GM19351 (cell line): ENCODE results near the gene F2RL2.

Experiments used
- ATAC-seq: cut with Tn5 transposase; IDR thresholded peaks from one replicate; pipeline ENCODE4 v1.9.1; 2021; ENCODE audit warnings: mild to moderate bottlenecking, moderate library complexity; ENCODE audit not compliant: unreplicated experiment

Gene F2RL2, protein sequence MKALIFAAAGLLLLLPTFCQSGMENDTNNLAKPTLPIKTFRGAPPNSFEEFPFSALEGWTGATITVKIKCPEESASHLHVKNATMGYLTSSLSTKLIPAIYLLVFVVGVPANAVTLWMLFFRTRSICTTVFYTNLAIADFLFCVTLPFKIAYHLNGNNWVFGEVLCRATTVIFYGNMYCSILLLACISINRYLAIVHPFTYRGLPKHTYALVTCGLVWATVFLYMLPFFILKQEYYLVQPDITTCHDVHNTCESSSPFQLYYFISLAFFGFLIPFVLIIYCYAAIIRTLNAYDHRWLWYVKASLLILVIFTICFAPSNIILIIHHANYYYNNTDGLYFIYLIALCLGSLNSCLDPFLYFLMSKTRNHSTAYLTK

DNA sequence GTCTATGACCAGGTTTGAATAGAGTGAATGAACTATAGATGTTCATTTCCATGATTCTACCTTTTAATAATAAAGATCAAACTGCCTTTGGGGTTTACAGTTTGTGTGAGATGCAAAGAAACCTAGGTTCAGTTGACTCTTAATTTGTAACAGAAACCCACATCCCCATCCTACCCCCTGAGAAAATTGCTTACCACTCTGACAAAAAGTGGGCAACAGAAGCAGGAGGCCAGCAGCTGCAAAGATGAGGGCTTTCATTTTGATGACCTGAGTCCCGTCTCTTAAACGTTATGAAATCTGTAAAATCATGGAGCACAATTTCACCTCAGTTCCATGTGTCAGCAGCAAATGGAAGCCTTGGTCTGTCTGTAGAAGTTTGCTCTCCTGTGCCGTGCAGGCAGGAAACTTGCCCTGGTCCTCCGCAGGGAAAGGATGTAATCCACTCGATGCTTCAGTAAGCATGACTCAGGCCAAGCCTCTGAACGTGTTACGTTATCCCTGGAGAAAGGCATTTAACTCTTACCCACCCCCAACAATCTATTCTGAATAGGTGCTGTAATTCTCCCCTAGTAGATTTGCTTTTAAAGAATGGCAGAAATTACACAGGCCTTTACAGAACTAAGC is at the start of gene F2RL2:
TSS of gene F2RL2 (minus strand) at position 431 of the 624 bp plus-strand sequence. CDS start at position 258, 173 bp downstream.
- ATAC-seq, result no peak

DNA sequence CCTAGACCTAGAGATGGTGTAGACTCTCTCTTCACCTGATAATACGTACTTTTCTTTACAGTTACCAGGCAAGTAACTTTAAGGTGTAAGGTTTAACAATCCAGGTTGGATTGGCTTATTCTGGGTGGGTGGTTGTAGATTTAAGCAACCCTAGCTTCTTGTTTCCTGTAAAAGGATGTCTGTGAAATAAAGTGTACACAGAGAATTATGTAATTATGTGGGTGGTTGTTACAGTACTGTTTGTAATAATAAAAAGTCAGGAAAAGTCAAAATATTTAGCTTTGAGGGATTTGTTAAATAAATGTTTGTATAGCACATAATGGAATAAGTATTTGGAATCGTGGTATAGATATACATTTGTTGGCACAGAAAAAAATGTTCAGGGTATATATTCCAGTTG is 49.0 kb upstream of the F2RL2 start:
- ATAC-seq, result no peak

DNA sequence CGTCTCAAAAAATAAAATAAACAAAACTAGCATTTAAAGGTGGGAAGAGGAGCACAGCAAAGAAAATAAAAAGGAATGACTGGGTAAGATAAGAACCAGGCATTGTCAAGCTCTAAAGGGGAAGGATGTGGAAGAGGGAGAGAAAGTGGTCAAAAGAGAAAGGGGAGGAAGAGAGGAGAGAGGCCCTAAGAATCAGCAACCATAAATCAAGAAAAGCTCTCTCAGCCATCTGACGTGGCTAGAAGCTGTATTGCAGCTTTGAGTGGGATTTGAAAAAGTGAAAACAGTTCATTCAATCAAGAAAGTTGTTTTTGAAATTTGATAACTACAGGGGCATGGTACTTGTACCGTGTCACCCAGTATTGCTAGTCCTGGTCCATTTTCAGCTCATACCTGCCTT is 47.3 kb upstream of the F2RL2 start:
- no peak for ATAC-seq

DNA sequence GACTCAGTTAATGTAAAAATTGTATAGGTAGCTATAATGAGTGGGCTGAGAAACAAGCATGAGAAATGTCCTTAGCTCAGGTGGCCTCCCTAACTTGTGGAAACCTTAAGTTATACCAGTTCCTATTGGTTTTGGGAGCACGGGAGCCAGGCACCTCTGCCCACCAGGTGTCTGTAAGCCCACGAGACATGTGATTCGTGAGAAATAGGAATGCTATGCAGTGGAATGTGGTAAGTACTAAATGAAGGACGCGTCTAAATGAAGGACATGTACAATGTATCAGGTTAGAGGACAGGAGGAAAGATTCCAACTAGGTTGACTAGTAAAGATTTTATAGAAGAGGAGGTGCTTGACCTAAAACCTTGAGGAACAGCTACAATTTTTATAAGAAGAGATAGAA is 46.0 kb upstream of the F2RL2 start:
- ATAC-seq, result no peak

DNA sequence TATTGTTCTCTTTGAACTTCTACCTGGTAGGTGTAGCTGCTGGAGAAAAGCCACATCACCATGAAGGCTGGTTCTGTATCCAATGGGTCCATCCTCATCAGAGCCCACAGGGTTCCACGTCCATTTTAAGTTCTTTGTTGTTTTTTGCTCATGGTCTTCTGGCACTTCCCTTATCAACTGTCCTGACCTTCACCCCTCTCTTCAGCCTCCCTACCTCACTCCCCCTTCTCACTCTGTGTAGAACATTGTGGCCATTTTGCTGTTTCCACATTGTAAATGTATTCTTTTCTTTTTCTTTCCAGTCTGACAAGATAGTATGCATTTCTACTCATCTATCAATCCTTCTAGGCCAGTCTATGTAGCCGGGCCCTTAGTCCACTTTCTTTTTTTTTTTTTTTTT is 44.3 kb upstream of the F2RL2 start:
- no peak for ATAC-seq

DNA sequence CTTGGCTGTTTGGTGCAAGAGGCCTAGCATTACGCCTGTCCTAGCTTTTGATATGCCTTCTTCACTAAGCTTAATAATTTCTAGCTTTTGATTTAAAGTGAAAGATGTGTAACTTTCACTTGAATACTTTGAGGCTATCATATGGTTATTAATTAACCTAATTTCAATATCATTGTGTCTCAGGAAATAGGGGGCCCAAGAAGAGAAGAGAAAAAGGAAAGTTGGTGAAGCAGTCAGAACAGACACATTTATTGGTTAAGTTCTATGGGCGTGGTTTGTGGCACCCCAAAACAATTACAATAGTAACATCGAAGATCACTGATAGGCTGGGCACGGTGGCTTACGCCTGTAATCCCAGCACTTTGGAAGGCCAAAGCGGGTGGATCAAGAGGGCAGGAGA is 40.9 kb upstream of the F2RL2 start:
- ATAC-seq, result no peak

DNA sequence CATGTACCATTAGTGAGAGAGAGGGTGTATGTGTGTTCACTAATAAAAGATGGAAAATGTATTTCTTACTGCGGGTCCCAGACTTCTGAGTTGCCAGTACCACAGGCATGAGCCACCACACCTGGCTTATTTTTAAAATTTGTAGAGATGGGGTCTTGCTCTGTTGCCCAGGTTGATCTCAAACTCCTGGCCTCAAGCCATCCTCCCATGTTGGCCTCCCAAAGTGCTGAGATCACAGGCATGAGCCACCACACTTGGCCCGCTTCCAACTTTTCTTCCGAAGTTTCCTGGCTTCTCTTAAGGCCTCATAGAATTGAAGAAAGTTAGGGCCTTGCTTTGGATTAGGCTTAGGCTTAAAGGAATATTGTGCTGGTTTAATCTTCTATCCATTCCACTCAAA is 40.4 kb upstream of the F2RL2 start:
- ATAC-seq, result no peak

DNA sequence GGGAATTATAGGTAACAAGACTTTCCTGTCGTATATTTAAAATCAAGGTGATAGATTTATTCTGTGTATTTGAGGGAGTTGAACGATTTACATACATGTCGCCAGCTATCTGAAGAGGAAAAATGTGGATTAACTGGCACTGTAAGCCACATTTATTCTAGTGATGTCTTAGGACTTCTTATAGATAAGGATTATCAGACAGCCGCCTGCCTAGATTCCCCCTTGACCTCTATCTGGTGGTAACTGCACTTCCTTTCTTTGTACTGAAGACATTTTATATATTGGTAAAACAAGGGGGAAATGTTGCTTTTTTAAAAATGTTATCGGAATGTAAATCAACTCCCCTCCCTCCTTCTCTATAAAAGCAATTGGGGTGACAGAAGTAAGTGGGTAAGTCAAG is 39.3 kb upstream of the F2RL2 start:
- ATAC-seq, result no peak

DNA sequence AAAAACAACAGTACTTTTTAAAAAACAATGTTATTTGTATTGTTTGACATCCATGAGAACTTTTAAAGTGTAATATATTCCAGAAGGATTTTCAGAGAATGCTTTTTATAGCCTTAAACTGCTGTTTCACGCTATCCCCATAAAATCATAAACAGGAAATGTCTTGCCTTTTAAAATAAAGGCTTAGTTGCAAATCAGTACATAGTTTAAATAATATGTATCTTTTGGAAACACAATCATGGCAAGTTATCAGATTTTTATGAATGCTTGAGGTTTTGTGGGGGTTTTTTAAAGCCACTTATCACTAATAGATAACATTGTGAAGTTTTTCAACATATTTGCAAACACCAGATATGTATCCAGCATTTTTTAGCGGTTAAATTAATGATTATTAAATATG is 37.2 kb upstream of the F2RL2 start:
- ATAC-seq, result no peak

DNA sequence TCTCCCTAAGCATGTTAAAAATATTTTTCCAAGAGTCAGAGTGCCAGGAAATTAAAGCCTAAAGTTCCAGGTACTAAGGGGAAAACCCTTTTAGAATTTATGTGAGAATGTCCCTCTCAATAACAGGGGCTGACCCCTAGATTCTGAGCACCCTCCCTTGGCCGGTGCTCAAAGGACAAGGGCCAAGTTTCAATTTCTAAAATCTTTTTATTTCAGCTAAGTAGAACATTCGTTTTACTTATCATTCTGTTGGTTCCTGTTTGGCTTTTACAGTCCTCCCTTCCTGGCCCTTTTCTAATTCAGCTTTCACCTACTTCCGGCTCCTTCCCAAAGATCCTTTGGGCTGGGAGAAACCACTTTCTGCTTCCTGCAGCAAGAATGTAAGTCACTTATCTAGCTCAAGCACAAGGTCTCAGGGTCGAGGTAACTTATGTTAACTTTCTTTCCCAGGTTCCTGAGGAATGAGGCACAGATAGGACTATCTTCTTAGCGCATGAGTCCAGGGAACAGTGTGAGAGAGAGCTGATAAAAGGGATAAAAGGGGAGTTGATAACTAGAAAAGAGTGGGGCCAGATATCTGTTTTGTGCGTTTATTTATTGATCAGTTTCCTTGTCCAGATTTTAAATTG is 34.6 kb upstream of the F2RL2 start:
- ATAC-seq, result no peak

DNA sequence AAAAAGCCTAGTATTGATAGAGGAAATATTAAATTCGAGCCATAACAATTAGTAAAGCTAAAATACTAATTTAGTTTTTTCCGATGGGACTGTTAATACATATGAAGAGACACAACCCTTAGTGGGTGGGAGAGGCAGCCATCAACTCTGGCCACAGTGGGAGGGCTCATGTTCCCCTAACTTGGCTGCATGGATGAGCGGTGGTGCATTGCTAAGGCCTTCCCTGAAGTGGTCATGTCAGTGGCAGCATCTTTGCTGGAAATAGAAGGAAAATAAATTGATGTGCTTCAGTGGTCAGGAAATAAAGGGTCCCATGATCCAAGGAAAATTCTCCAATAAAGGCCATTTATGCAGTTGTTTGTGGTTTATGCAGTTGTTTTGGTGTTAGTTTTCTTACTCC is 33.9 kb upstream of the F2RL2 start:
- no peak for ATAC-seq

DNA sequence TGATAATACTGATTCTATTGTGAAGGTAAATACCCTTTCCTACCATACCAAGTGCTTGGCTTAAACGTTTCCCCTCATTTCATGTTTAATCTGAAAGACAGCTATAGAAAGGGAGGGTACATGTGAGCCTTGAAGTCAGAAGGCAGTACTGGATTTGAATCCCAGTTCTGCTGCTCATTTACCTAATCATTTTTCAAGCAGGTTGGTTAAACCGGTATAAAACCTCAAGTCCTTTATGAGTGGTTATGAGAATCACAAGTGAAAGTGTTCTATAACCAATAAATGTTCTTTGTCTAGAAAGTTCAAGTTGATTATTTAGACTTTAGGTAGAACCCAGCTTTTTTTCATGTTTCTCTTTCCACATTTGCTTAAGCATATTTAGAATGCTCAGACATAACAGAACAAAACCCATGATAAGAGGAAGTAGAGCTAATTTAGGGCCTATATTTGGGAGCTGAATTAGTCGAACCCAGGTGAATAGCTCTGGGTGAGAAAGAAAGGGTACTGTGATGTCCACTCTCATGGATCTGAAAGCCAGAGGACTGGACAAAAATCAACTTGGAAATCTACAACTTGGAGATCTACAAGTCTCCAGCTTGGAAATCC is 29.7 kb upstream of the F2RL2 start:
- ATAC-seq, result no peak

DNA sequence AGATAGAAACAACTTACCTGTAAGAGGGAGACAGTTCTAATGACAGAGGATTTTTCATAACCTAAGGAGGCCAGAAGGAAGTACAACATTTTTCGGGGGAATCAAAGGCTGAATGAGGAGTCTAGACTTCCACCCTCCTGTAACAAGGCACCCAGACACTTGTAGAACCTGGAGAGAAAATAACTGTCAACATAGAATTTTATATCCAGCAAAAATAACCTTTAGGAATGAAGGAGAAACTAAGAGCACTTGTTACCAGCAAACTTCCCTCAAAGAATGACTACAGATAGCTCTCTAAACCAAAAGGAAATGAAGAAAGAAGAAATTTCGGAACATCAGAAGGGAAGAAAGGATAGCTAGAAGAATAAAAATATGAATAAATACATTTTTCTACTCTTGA is 25.9 kb upstream of the F2RL2 start:
- no peak for ATAC-seq

DNA sequence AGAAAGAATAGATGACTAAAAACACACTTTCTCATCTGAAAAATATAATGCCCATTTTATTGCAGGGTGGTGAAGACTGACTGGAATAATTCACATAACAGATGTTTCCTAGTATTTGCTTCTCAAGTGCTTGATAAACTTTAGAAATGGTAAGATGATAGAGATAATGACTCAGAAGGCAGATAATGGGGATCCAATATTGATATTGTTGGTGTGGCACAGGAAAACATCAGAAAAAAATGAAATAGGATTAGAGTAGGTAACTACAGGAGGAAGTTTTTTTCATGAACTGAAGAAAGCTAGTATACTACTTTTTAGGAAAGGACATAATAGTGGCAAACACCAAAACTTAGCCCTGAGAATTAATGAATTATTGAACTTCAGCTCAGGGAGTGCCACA is 20.2 kb upstream of the F2RL2 start:
- ATAC-seq, result no peak

DNA sequence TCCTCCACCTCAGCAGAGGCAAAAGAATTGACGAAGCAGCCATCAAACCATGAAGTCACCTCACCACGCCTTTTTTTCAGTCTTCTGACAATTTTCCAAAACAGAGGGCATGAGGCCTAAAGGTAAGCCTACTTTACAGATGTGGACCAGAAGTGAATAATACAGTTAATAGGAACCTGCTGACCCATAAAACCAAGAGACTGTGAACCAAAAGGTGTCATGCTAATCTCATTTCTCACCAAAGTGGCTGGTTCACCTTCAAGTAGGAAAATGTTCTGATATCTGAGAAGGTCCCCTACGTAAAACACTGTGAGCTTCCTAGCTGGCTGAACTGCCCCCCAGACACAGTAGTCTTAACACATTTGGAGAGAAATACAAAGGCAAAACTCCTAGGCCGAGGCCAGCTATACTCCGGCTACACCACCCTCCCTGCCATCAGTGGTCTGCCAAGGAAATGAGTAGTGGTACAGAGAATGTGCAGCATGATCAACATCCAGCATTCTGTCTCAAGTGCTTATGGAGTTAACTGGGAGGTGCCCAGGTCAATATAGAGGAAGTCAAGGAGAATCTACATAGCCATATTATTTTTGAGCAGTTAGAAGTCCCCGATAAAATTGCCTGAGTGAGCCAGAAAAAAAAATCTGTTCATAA is 19.3 kb upstream of the F2RL2 start:
- no peak for ATAC-seq

DNA sequence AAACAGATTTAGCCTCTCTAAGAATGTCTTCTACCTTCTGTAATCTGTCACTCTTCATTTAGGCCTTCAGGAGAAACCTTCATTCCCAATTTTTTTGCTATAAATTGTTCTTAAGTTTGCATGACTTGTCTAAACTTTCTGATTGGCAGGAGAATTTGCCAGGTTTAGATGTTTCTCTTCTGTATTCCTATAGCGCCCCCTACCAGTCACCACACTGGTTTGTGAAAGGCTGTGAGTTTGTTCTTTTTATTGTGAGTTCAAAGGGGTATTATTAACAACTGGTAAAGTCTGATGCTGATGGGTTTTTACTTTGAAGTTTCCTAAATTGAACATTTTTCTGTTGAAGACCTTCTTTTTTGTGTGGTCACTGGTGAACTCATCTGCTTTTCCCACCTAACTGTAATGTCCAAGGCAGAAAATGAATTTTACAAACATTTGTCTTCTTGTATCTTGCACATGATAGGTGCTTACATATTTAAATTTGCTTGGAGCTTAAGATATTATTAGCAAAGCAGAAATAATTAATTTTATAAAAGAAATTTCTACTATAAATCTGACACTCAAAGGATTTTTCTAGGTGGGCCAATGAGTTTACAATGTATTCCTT is 18.4 kb upstream of the F2RL2 start:
- ATAC-seq, result no peak

DNA sequence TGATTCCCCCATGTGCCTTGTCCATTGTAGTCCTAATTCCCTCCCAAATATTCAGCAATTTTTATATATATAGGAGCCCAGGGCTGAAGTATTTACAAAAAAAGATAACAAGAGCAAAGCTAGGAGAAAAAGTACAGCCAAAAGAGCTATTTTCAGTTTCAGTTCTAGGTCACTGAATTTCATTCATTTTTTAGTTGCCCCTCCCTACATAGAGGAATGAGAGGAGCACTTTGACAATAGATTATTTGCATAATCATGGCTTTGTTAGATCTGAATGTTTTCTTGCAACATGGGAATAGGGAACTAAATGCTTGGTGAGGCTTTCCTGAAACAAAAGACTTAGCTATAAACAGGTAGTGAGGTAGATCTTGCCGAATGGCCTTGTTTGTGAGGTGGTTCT is 15.3 kb upstream of the F2RL2 start:
- ATAC-seq, result no peak

DNA sequence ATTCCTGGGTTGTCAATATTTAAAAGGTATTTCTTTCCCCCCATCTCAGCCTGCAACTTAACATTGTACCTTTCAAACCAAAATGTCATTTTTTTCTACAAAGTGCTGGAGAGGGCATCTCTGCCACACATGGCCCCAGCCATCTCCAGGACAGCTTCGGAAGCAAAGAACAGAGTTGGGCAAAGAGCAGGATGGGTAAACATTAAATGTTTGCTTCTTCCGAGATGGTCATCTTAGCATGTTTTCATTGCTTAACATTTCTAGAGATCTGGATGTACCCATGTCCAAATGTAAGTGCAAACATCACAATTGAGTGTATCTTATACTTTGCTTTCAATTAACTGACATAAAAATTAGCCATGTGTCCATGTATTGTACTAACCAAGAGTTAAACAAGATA is 14.3 kb upstream of the F2RL2 start:
- ATAC-seq, result no peak

DNA sequence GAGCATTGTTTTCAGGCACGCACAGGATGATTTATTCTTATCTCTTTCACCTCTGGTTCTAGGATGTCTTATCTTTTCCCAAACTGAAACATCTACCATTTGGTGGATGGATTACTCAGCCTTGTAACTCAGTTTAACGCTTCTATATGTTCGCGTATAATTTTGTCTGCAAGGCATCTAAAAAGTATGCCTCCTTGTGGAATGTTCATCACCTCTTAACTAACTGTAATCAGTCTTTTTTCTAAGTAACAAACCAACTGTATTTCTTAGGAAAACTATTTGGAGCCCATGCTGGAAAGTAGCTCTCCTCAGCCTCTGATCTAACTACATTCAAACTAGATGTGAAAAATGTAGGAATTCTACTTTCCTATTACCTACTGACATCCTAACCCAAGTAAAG is 11.5 kb upstream of the F2RL2 start:
- ATAC-seq, result no peak

DNA sequence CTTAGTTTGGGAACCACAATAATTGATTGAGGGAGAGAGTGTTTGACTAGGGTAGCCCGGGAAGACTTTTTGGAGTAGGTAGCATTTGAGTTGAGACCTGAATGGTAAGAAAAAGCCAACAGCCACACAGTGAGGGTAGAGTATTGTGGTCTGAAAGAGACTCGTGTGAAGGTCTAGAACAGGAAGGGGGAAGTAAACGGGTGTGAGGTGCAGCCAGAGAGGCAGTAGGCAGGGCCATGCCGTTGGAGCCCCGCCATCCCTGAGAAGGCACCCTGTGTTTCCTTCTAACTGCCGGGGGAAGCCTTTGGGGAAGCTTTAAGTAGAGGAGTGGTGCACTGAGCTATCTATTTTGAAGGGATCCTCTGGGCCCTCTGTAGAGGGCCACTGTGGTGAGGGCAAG is 3.5 kb upstream of the F2RL2 start:
- ATAC-seq, result no peak
